Fibroblast of lung (primary cell): ENCODE measurements around the gene LATS1. TPM values are rescaled to one million over a fixed set of nuclear protein-coding genes. Genes with fewer than 3 reads are reported as not detected.

ENCODE experiments used
- DNase-seq, 2 donors: peaks; one replicate each; pipeline versions ENCODE4 v3.0.0 to v3.0.0-alpha.2; 2010; ENCODE audit warnings: low read depth in 2 of 2
- H2AFZ ChIP-seq: 2 replicates; pipeline ENCODE4 v1.5.1; 2012; ENCODE audit warnings: low read length, control low read depth, inconsistent platforms
- H3K27ac ChIP-seq: 2 replicates; pipeline ENCODE4 v1.5.1; 2011; ENCODE audit warnings: low read length, control low read depth; ENCODE audit not compliant: insufficient read depth
- H3K27me3 ChIP-seq: 2 replicates; pipeline ENCODE4 v1.5.1; 2011; ENCODE audit warnings: mild to moderate bottlenecking, low read length; ENCODE audit not compliant: control insufficient read depth, insufficient read depth
- H3K36me3 ChIP-seq: 2 replicates; pipeline ENCODE4 v1.5.1; 2011; ENCODE audit warnings: low read length; ENCODE audit not compliant: control insufficient read depth, insufficient read depth
- H3K4me1 ChIP-seq: 2 replicates; pipeline ENCODE4 v1.5.1; 2011; ENCODE audit warnings: low read length; ENCODE audit not compliant: control insufficient read depth, insufficient read depth; ENCODE audit errors: extremely low read depth
- H3K4me2 ChIP-seq: 2 replicates; pipeline ENCODE4 v1.5.1; 2011; ENCODE audit warnings: low read length, control low read depth; ENCODE audit not compliant: insufficient read depth; ENCODE audit errors: extremely low read depth
- H3K4me3 ChIP-seq, 4 experiments: fragments of 200-600 bp in 1 of 4; sonication (generic) in 1 of 4; replicated peaks in 1 of 4; 2 replicates each; pipeline ENCODE4 v1.5.1; 2011 to 2016; ENCODE audit warnings: low read length in 4 of 4, low read depth in 3 of 4, mild to moderate bottlenecking in 3 of 4, control low read depth in 2 of 4, inconsistent platforms in 1 of 4, mixed read lengths in 1 of 4; ENCODE audit not compliant: insufficient read depth in 1 of 4; ENCODE audit errors: control extremely low read depth in 1 of 4
- H3K79me2 ChIP-seq: 2 replicates; pipeline ENCODE4 v1.5.1; 2012; ENCODE audit warnings: mild to moderate bottlenecking, low read length, inconsistent platforms; ENCODE audit not compliant: control insufficient read depth, insufficient read depth
- H3K9ac ChIP-seq: 2 replicates; pipeline ENCODE4 v1.5.1; 2011; ENCODE audit warnings: mild to moderate bottlenecking, low read length, control low read depth; ENCODE audit not compliant: insufficient read depth
- H3K9me3 ChIP-seq: 2 replicates; pipeline ENCODE4 v1.5.1; 2012; ENCODE audit warnings: low read depth, low read length; ENCODE audit not compliant: control insufficient read depth, insufficient read depth
- H4K20me1 ChIP-seq: 2 replicates; pipeline ENCODE4 v1.5.1; 2011; ENCODE audit warnings: low read length; ENCODE audit not compliant: control insufficient read depth, insufficient read depth; ENCODE audit errors: extremely low read depth
- CTCF ChIP-seq, 2 donors: IDR thresholded peaks in 1 of 2; conservative IDR thresholded peaks in 1 of 2; 1 replicate in 1 of 2; 2 replicates in 1 of 2; pipeline ENCODE4 v1.5.1; 2011 to 2012; ENCODE audit warnings: low read length in 2 of 2, control low read depth in 1 of 2, inconsistent platforms in 1 of 2, low read depth in 1 of 2, mild to moderate bottlenecking in 1 of 2
- EZH2 ChIP-seq: IDR thresholded peaks from 2 replicates; pipeline ENCODE4 v1.5.1; 2012; ENCODE audit warnings: low read length, control low read depth, mild to moderate bottlenecking; ENCODE audit errors: missing control alignments
- polyA plus RNA-seq, 2 donors: library from polyadenylated mRNA; depleted of rRNA in 1 of 2; stranded (reverse) in 1 of 2; unstranded in 1 of 2; fragments of >200 nt; gene quantifications; 2 replicates each; pipeline ENCODE4 v1.2.1, GENCODE V29; 2011 to 2012; ENCODE audit warnings: missing spikeins in 1 of 2
- total RNA-seq: library from RNA; depleted of rRNA; stranded (reverse); fragments of >200 nt; gene quantifications from 2 replicates; pipeline ENCODE4 v1.2.1, GENCODE V29; 2014

The LATS1 gene
- total and polyA plus RNA-seq, 2 donors (not counting 1 experiment from before 2014, with no cell fraction given): 8.6 to 20.3 TPM

- Histone ChIP-seq H3K27me3 (no peaks in the 10 kb centered on the region), H2AFZ (no peak overlapping the region), H3K4me2 (no peak overlapping the region), H4K20me1 (no peaks in the 10 kb centered on the region), H3K27ac (no peak overlapping the region), H3K4me1 (peaks cover 3% of the 10 kb centered on the region), H3K9ac (no peak overlapping the region), H3K4me3 (no peak overlapping the region), H3K9me3 (no peaks in the 10 kb centered on the region), H3K79me2 (peaks cover 44% of the 10 kb centered on the region), H3K36me3 (no peaks in the 10 kb centered on the region)
- no peak for TF ChIP-seq EZH2
- TF ChIP-seq CTCF (conservative IDR thresholded peaks at IDR 0.05 in 1 of 2, IDR thresholded peaks at IDR 0.05 in 1 of 2; ENCODE audit: low read depth in 1 of 2, low read length in 2 of 2): no peak
- DNase-seq: peak; percentile 41 to 69
Observed at GRCh38 chr6:149696901-149697300, 21.0 kb downstream of the LATS1 start.

- no peaks in the 10 kb centered on the region for H3K4me1 ChIP-seq
- no peak for DNase-seq
- no peaks in the 10 kb centered on the region for H3K9me3 ChIP-seq
- no peaks in the 10 kb centered on the region for H4K20me1 ChIP-seq
- H2AFZ ChIP-seq: no peak overlapping the region
- H3K9ac ChIP-seq: no peak overlapping the region
- H3K27me3 ChIP-seq: no peaks in the 10 kb centered on the region
- no peak overlapping the region for H3K4me2 ChIP-seq
- TF ChIP-seq CTCF (conservative IDR thresholded peaks at IDR 0.05 in 1 of 2, IDR thresholded peaks at IDR 0.05 in 1 of 2; ENCODE audit: low read depth in 1 of 2, low read length in 2 of 2): no peak
- TF ChIP-seq EZH2: no peak
- H3K36me3 ChIP-seq: no peaks in the 10 kb centered on the region
- no peak overlapping the region for H3K4me3 ChIP-seq
- H3K27ac ChIP-seq: no peak overlapping the region
- peaks cover 34% of the 10 kb centered on the region for H3K79me2 ChIP-seq
Observed at GRCh38 chr6:149694921-149695320, 23.0 kb downstream of the LATS1 start.

GRCh38 chr6:149691201-149691600, 26.7 kb downstream of the LATS1 start:
- TF ChIP-seq EZH2 (no peak), CTCF (conservative IDR thresholded peaks at IDR 0.05 in 1 of 2, IDR thresholded peaks at IDR 0.05 in 1 of 2; ENCODE audit: low read depth in 1 of 2, low read length in 2 of 2) (no peak)
- no peak overlapping the region for H3K27ac ChIP-seq
- no peaks in the 10 kb centered on the region for H3K36me3 ChIP-seq
- H3K79me2 ChIP-seq: peaks cover 8% of the 10 kb centered on the region
- H3K4me1 ChIP-seq: no peaks in the 10 kb centered on the region
- no peak for DNase-seq
- H3K27me3 ChIP-seq: no peaks in the 10 kb centered on the region
- no peak overlapping the region for H3K4me3 ChIP-seq
- no peaks in the 10 kb centered on the region for H4K20me1 ChIP-seq
- H3K9me3 ChIP-seq: no peaks in the 10 kb centered on the region
- no peak overlapping the region for H2AFZ ChIP-seq
- H3K9ac ChIP-seq: no peak overlapping the region
- no peak overlapping the region for H3K4me2 ChIP-seq
